Skeletal muscle tissue (tissue), 4 donors: ENCODE data around the gene PHACTR1. TPM values are rescaled to one million over a fixed set of nuclear protein-coding genes. Genes with fewer than 3 reads are reported as not detected.

ENCODE experiments used
- H3K27ac ChIP-seq: one replicate; pipeline ENCODE4 v1.7.0; 2013; ENCODE audit warnings: mild to moderate bottlenecking, low read depth, low read length, inconsistent platforms
- H3K27me3 ChIP-seq, 3 donors: one replicate each; pipeline ENCODE4 v1.7.0; 2013; ENCODE audit warnings: low read length in 3 of 3; ENCODE audit not compliant: control insufficient read depth in 3 of 3, insufficient read depth in 3 of 3
- H3K36me3 ChIP-seq, 3 donors: one replicate each; pipeline ENCODE4 v1.7.0; 2013; ENCODE audit warnings: low read length in 3 of 3; ENCODE audit not compliant: control insufficient read depth in 3 of 3, insufficient read depth in 3 of 3
- H3K4me1 ChIP-seq, 3 donors: one replicate each; pipeline ENCODE4 v1.7.0; 2013; ENCODE audit warnings: low read length in 3 of 3, mild to moderate bottlenecking in 3 of 3; ENCODE audit not compliant: control insufficient read depth in 3 of 3, insufficient read depth in 3 of 3
- H3K4me3 ChIP-seq, 3 donors: one replicate each; pipeline ENCODE4 v1.7.0; 2013; ENCODE audit warnings: low read length in 3 of 3
- H3K9ac ChIP-seq, 3 donors: one replicate each; pipeline ENCODE4 v1.7.0; 2013; ENCODE audit warnings: low read length in 3 of 3, mild to moderate bottlenecking in 3 of 3, moderate library complexity in 2 of 3, low read depth in 1 of 3
- H3K9me3 ChIP-seq, 3 donors: one replicate each; pipeline ENCODE4 v1.7.0; 2013; ENCODE audit warnings: low read length in 3 of 3; ENCODE audit not compliant: control insufficient read depth in 3 of 3
- total RNA-seq: library from RNA; depleted of rRNA; stranded (reverse); fragments of >200 nt; gene quantifications from one replicate; pipeline ENCODE4 v1.2.3, GENCODE V29; 2014
- donor health status: Osteomylitis.

PHACTR1 gene
- total RNA-seq, 1 donor from 2014 or later: 5.7 TPM

- no peak overlapping the region for H3K27ac ChIP-seq
- H3K9me3 ChIP-seq: no peaks in the 10 kb centered on the region
- no peaks in the 10 kb centered on the region for H3K36me3 ChIP-seq
- H3K4me1 ChIP-seq: no peaks in the 10 kb centered on the region
- no peak overlapping the region for H3K9ac ChIP-seq
- H3K27me3 ChIP-seq: peaks cover 0 to 3% (median 0%) of the 10 kb centered on the region in 3 donors
- no peak overlapping the region for H3K4me3 ChIP-seq
These were observed 145.0 kb downstream of the PHACTR1 start for GRCh38 chr6:12861603-12862002.

- no peaks in the 10 kb centered on the region for H3K9me3 ChIP-seq
- H3K27ac ChIP-seq: no peak overlapping the region
- no peaks in the 10 kb centered on the region for H3K4me1 ChIP-seq
- H3K9ac ChIP-seq: no peak overlapping the region
- H3K4me3 ChIP-seq: no peak overlapping the region
- peaks cover 0 to 9% (median 8%) of the 10 kb centered on the region in 3 donors for H3K27me3 ChIP-seq
- H3K36me3 ChIP-seq: no peaks in the 10 kb centered on the region
These were observed 148.6 kb downstream of the PHACTR1 start for GRCh38 chr6:12865117-12865516.

GRCh38 chr6:12865671-12866181, 149.2 kb downstream of the PHACTR1 start:
- no peaks in the 10 kb centered on the region for H3K4me1 ChIP-seq
- no peak overlapping the region for H3K9ac ChIP-seq
- H3K27me3 ChIP-seq: peaks cover 0 to 9% (median 8%) of the 10 kb centered on the region in 3 donors
- no peaks in the 10 kb centered on the region for H3K36me3 ChIP-seq
- H3K4me3 ChIP-seq: no peak overlapping the region
- H3K9me3 ChIP-seq: no peaks in the 10 kb centered on the region
- no peak overlapping the region for H3K27ac ChIP-seq

GRCh38 chr6:12866422-12867029, 150.0 kb downstream of the PHACTR1 start:
- H3K27ac ChIP-seq: no peak overlapping the region
- H3K9ac ChIP-seq: no peak overlapping the region
- H3K4me3 ChIP-seq: no peak overlapping the region
- H3K27me3 ChIP-seq: peaks cover 0 to 9% (median 8%) of the 10 kb centered on the region in 3 donors
- no peaks in the 10 kb centered on the region for H3K36me3 ChIP-seq
- no peaks in the 10 kb centered on the region for H3K9me3 ChIP-seq
- H3K4me1 ChIP-seq: no peaks in the 10 kb centered on the region

DNA sequence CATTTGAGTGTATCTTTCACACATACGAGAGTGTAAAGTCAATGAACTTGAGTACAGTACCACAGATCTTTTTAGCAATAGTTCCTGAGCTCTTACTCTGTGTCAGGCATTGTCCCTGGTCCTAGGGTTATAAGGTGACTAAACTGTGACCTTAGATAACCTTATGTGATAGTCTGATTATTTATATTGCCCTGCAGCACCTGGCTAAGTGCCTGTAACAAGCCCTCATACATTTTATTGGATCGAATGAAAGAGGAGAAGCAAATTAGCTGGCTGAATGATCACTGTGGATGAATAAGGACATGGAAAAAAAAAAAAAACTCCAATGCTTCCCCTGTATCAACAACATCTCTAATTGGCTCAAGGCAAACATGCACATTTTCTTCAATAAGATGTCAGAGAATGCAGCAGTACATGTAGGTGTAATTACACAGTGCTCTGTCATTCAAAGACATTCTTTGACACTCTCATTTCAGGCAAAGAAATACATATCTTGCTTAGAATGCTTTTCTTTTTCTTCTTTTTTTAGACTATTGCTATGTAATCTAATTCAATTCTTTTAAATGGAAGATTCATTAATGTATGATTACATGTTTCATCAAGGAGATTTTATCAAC, 153.4 kb downstream of the PHACTR1 start:
- Histone ChIP-seq H3K4me1 (no peaks in the 10 kb centered on the region), H3K4me3 (no peak overlapping the region), H3K9me3 (no peaks in the 10 kb centered on the region), H3K9ac (no peak overlapping the region), H3K27ac (no peak overlapping the region), H3K27me3 (peaks cover 0 to 9% (median 8%) of the 10 kb centered on the region in 3 donors), H3K36me3 (no peaks in the 10 kb centered on the region)

DNA sequence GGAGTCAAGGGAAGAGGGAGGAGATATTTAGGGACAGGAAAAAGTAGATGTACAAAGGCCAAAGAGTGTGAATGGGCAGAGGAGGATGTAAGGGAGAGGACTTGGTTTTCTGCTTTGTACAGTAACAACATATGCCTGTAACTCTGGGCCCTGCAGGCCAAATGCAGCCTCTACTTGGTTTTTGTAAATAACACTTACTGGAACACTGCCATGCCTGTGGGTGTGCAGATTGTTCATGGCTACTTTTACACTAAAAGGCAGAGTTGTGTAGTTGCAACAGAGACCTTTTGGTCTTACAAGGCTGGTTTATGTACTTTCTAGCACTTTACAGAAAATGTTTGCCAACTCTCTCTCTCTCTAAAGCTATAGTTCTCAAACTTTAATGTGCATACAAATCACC, 157.1 kb downstream of the PHACTR1 start:
- Histone ChIP-seq H3K4me1 (no peaks in the 10 kb centered on the region), H3K36me3 (no peaks in the 10 kb centered on the region), H3K9ac (no peak overlapping the region), H3K27me3 (peaks cover 0 to 8% (median 6%) of the 10 kb centered on the region in 3 donors), H3K9me3 (no peaks in the 10 kb centered on the region), H3K4me3 (no peak overlapping the region), H3K27ac (no peak overlapping the region)

DNA sequence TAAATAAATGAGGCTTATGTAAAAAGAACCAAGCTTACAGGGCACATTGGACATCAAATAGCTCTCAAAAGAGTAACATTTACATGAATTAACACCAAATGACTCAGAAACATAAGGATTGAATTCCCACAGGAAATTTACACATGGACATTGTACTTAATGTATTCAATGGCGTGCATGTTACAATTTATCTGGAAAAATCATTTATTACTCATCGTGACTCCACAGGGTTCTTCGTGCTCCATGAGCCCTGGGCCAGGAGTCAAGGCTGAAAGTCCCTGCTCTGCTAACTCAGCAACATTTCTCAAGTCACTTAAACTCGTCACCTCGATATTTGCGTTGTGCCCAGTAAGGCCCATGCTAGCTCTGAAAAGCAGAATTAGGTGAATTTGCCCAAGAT, 158.5 kb downstream of the PHACTR1 start:
- Histone ChIP-seq H3K4me3 (no peak overlapping the region), H3K36me3 (no peaks in the 10 kb centered on the region), H3K27ac (no peak overlapping the region), H3K27me3 (no peaks in the 10 kb centered on the region), H3K9ac (no peak overlapping the region), H3K4me1 (no peaks in the 10 kb centered on the region), H3K9me3 (no peaks in the 10 kb centered on the region)

DNA sequence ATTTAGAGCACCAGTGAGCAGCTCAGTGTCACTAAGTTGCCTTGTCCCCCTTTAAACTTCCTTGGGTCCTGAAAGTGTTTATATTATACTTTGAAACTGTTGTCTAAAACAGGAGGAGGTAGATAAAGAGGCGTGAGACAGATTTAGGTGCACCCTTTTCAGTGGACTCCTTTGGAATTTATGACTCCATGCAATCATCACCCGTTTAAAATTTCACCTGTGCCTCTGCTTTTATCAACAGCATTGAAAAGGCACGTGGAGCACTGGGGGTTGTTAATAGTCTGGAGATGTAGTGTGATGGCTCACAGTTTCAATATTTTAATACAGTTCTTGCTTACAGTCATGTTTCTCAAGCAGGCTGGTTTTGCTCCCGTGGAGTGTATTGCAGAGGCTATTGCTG, 162.2 kb downstream of the PHACTR1 start:
- no peaks in the 10 kb centered on the region for H3K9me3 ChIP-seq
- H3K27me3 ChIP-seq: peaks cover 0 to 14% (median 2%) of the 10 kb centered on the region in 3 donors
- H3K9ac ChIP-seq: no peak overlapping the region
- no peak overlapping the region for H3K27ac ChIP-seq
- H3K4me3 ChIP-seq: no peak overlapping the region
- H3K36me3 ChIP-seq: no peaks in the 10 kb centered on the region
- no peaks in the 10 kb centered on the region for H3K4me1 ChIP-seq

- peaks cover 0 to 17% (median 2%) of the 10 kb centered on the region in 3 donors for H3K27me3 ChIP-seq
- H3K4me3 ChIP-seq: no peak overlapping the region
- no peaks in the 10 kb centered on the region for H3K4me1 ChIP-seq
- H3K9me3 ChIP-seq: no peaks in the 10 kb centered on the region
- H3K36me3 ChIP-seq: no peaks in the 10 kb centered on the region
- no peak overlapping the region for H3K27ac ChIP-seq
- H3K9ac ChIP-seq: no peak overlapping the region
These were observed 166.3 kb downstream of the PHACTR1 start for GRCh38 chr6:12882761-12883290.

GRCh38 chr6:12884983-12885382, 168.4 kb downstream of the PHACTR1 start:
- H3K27ac ChIP-seq: no peak overlapping the region
- peaks cover 0 to 17% (median 2%) of the 10 kb centered on the region in 3 donors for H3K27me3 ChIP-seq
- H3K4me1 ChIP-seq: no peaks in the 10 kb centered on the region
- no peaks in the 10 kb centered on the region for H3K9me3 ChIP-seq
- H3K36me3 ChIP-seq: no peaks in the 10 kb centered on the region
- no peak overlapping the region for H3K4me3 ChIP-seq
- H3K9ac ChIP-seq: no peak overlapping the region
